GM23338 (cell line): ENCODE results near the gene GIGYF2. TPM values are rescaled to one million over a fixed set of nuclear protein-coding genes. Genes with fewer than 3 reads are reported as not detected.

Source experiments
- ATAC-seq: fragments of 200-7000 bp; cut with Tn5 transposase; 3 replicates; pipeline ENCODE4 v1.9.1; 2020
- DNase-seq: peaks from one replicate; pipeline ENCODE4 v3.0.0-alpha.2; 2015; ENCODE audit warnings: low spot score
- H2AFZ ChIP-seq: fragments of 200-600 bp; sonication (generic); 2 replicates; pipeline ENCODE4 v1.8.0; 2016; ENCODE audit warnings: antibody characterized with exemption, mild to moderate bottlenecking, moderate library complexity
- H3F3A ChIP-seq: fragments of 200-600 bp; sonication (generic); replicated peaks from 2 replicates; pipeline ENCODE4 v1.8.0; 2017; ENCODE audit warnings: antibody characterized with exemption, mixed run types, low read depth
- H3K27ac ChIP-seq: fragments of 200-600 bp; sonication (generic); 2 replicates; pipeline ENCODE4 v1.6.1; 2016; ENCODE audit warnings: low read depth
- H3K27me3 ChIP-seq: fragments of 200-600 bp; sonication (generic); 2 replicates; pipeline ENCODE4 v1.8.0; 2016; ENCODE audit warnings: mild to moderate bottlenecking, mixed run types, moderate library complexity; ENCODE audit not compliant: insufficient read depth
- H3K36me3 ChIP-seq: fragments of 200-600 bp; sonication (generic); 2 replicates; pipeline ENCODE4 v1.8.0; 2016; ENCODE audit warnings: mild to moderate bottlenecking; ENCODE audit not compliant: insufficient read depth
- H3K4me1 ChIP-seq: fragments of 200-600 bp; sonication (generic); 2 replicates; pipeline ENCODE4 v1.8.0; 2016; ENCODE audit warnings: mild to moderate bottlenecking, moderate library complexity; ENCODE audit not compliant: insufficient read depth
- H3K4me2 ChIP-seq: fragments of 200-600 bp; sonication (generic); 2 replicates; pipeline ENCODE4 v1.7.1; 2017; ENCODE audit warnings: mixed run types
- H3K4me3 ChIP-seq: fragments of 200-600 bp; sonication (generic); 2 replicates; pipeline ENCODE4 v1.6.1; 2016; ENCODE audit warnings: mixed run types
- H3K79me2 ChIP-seq: fragments of 200-600 bp; sonication (generic); replicated peaks from 2 replicates; pipeline ENCODE4 v1.8.0; 2017; ENCODE audit warnings: mild to moderate bottlenecking; ENCODE audit not compliant: insufficient read depth
- H3K9me2 ChIP-seq: fragments of 200-600 bp; sonication (generic); 2 replicates; pipeline ENCODE4 v1.8.0; 2017; ENCODE audit not compliant: insufficient read depth
- H4K20me1 ChIP-seq: fragments of 200-600 bp; sonication (generic); replicated peaks from 2 replicates; pipeline ENCODE4 v1.8.0; 2017; ENCODE audit warnings: mild to moderate bottlenecking; ENCODE audit not compliant: insufficient read depth
- H3K27ac Mint-ChIP-seq: 2 replicates; pipeline ENCODE4 v1.8.0; 2020; ENCODE audit warnings: inconsistent platforms, mild to moderate bottlenecking, moderate library complexity, mixed read lengths
- H3K27me3 Mint-ChIP-seq: 3 replicates; pipeline ENCODE4 v1.8.0; 2022; ENCODE audit warnings: low read depth, mild to moderate bottlenecking, moderate library complexity, mixed read lengths, inconsistent platforms; ENCODE audit not compliant: insufficient read depth, poor library complexity
- H3K36me3 Mint-ChIP-seq: 3 replicates; pipeline ENCODE4 v1.8.0; 2021; ENCODE audit warnings: low read depth, mild to moderate bottlenecking, inconsistent platforms, moderate library complexity, mixed read lengths
- H3K4me1 Mint-ChIP-seq: 3 replicates; pipeline ENCODE4 v1.8.0; 2020; ENCODE audit warnings: mild to moderate bottlenecking, inconsistent platforms, mixed read lengths
- H3K4me3 Mint-ChIP-seq: 3 replicates; pipeline ENCODE4 v1.8.0; 2021; ENCODE audit warnings: moderate library complexity, mild to moderate bottlenecking, inconsistent platforms, mixed read lengths
- H3K9me3 Mint-ChIP-seq: 3 replicates; pipeline ENCODE4 v1.8.0; 2020; ENCODE audit warnings: moderate library complexity, mild to moderate bottlenecking, inconsistent platforms, mixed read lengths
- CREB1 ChIP-seq: fragments of 250-450 bp; sonication (Bioruptor Pico); IDR thresholded peaks from 2 replicates; pipeline ENCODE4 v1.5.0; 2020; ENCODE audit warnings: low read depth, mild to moderate bottlenecking, moderate library complexity
- CTCF ChIP-seq, 2 experiments: fragments of 200-600 bp in 1 of 2; sonication (generic) in 1 of 2; conservative IDR thresholded peaks; 2 replicates each; pipeline versions ENCODE4 v1.5.1 to v1.6.1; 2016 to 2017; ENCODE audit warnings: antibody characterized with exemption in 2 of 2, low read depth in 2 of 2, mild to moderate bottlenecking in 2 of 2, moderate library complexity in 1 of 2
- ETS1 ChIP-seq: IDR thresholded peaks from 2 replicates; pipeline ENCODE4 v1.6.1; 2016; ENCODE audit warnings: antibody characterized with exemption
- EZH2 ChIP-seq: fragments of 200-600 bp; sonication (generic); IDR thresholded peaks from one replicate; pipeline ENCODE4 v1.8.0; 2017; ENCODE audit warnings: antibody characterized with exemption, mild to moderate bottlenecking, low read depth; ENCODE audit not compliant: unreplicated experiment
- EZH2phosphoT487 ChIP-seq: fragments of 200-600 bp; sonication (generic); IDR thresholded peaks from one replicate; pipeline ENCODE4 v1.8.1; 2018; ENCODE audit warnings: antibody characterized with exemption; ENCODE audit not compliant: unreplicated experiment
- JUNB ChIP-seq: IDR thresholded peaks from one replicate; pipeline ENCODE4 v1.6.1; 2016; ENCODE audit warnings: antibody characterized with exemption; ENCODE audit not compliant: unreplicated experiment
- NANOG ChIP-seq: IDR thresholded peaks from 2 replicates; pipeline ENCODE4 v1.6.1; 2016; ENCODE audit warnings: antibody characterized with exemption, borderline replicate concordance
- POLR2AphosphoS5 ChIP-seq: IDR thresholded peaks from 2 replicates; pipeline ENCODE4 v1.6.1; 2016; ENCODE audit warnings: antibody characterized with exemption, low read depth
- REST ChIP-seq: IDR thresholded peaks from one replicate; pipeline ENCODE4 v1.6.1; 2018; ENCODE audit warnings: antibody characterized with exemption; ENCODE audit not compliant: unreplicated experiment
- STAT1 ChIP-seq: IDR thresholded peaks from one replicate; pipeline ENCODE4 v1.6.1; 2016; ENCODE audit warnings: antibody characterized with exemption; ENCODE audit not compliant: unreplicated experiment
- ZNF114 ChIP-seq: fragments of 250-450 bp; sonication (Bioruptor Pico); IDR thresholded peaks from 2 replicates; pipeline ENCODE4 v1.5.0; 2020; ENCODE audit warnings: mild to moderate bottlenecking, moderate library complexity
- ZNF331 ChIP-seq: fragments of 250-450 bp; sonication (Bioruptor Pico); IDR thresholded peaks from 2 replicates; pipeline ENCODE4 v1.5.0; 2020; ENCODE audit warnings: low read depth, mild to moderate bottlenecking, moderate library complexity
- ZNF462 ChIP-seq: fragments of 250-450 bp; sonication (Bioruptor Pico); IDR thresholded peaks from 2 replicates; pipeline ENCODE4 v1.5.0; 2020; ENCODE audit warnings: mild to moderate bottlenecking, moderate library complexity
- polyA plus RNA-seq: library from polyadenylated mRNA; unstranded; fragments of >200 nt; fragmentation: Nextera tagmentation; extraction: Ambion mirVana; gene quantifications from 2 replicates; pipeline ENCODE4 v1.2.1, GENCODE V29; 2016
- total RNA-seq: library from RNA; depleted of rRNA; stranded (reverse); fragments of >200 nt; shearing (Covaris generic); gene quantifications from 2 replicates; pipeline ENCODE4 v1.2.3, GENCODE V29; 2014

The GIGYF2 gene
- total and polyA plus RNA-seq, 2 experiments from 2014 or later = 48.9 to 104 TPM

- Mint-ChIP-seq H3K4me3 (no peak overlapping the region), H3K4me1 (peaks cover 20% of the 10 kb centered on the region), H3K27ac (no peak overlapping the region), H3K27me3 (peaks cover 4% of the 10 kb centered on the region), H3K36me3 (no peaks in the 10 kb centered on the region; the same call in 2 of the 3 replicates), H3K9me3 (no peaks in the 10 kb centered on the region; the same call in 2 of the 3 replicates)
- no peaks in the 10 kb centered on the region for H3K79me2 ChIP-seq
- no peak for DNase-seq
- ATAC-seq = no peak
- no peaks in the 10 kb centered on the region for H4K20me1 ChIP-seq
- H3K4me3 ChIP-seq = no peak overlapping the region
- no peaks in the 10 kb centered on the region for H3K36me3 ChIP-seq
- no peaks in the 10 kb centered on the region for H3K9me2 ChIP-seq
- H3K27me3 ChIP-seq = no peaks in the 10 kb centered on the region
- peaks cover 3% of the 10 kb centered on the region; the same call in 1 of the 2 replicates for H3K4me1 ChIP-seq
- H2AFZ ChIP-seq = no peak overlapping the region
- no peak overlapping the region for H3K4me2 ChIP-seq
- H3K27ac ChIP-seq = no peak overlapping the region
- no peaks in the 10 kb centered on the region for H3F3A ChIP-seq
- TF ChIP-seq EZH2 = no peak
- no peak for TF ChIP-seq ZNF462 (CRISPR knock-in tag)
- no peak for TF ChIP-seq ZNF331 (CRISPR knock-in tag)
- no peak for TF ChIP-seq POLR2AphosphoS5
- no peak for TF ChIP-seq REST
- TF ChIP-seq ETS1 = no peak
- TF ChIP-seq EZH2phosphoT487 = no peak
- no peak for TF ChIP-seq ZNF114 (CRISPR knock-in tag)
- TF ChIP-seq CTCF (conservative IDR thresholded peaks at IDR 0.05; ENCODE audit: low read depth in 2 of 2) = no peak
- no peak for TF ChIP-seq CREB1 (CRISPR knock-in tag)
- TF ChIP-seq NANOG = no peak
- TF ChIP-seq JUNB = no peak
- no peak for TF ChIP-seq STAT1
Observed at GRCh38 chr2:232894251-232894650, 197.1 kb downstream of the GIGYF2 start.
